HG03354 (cell line): Measurements from ENCODE around the gene SLC5A11.
"Not testable (repeated sequence)": the region's sequence is repeated elsewhere in the genome, so short reads cannot be mapped to it uniquely, and the experiment has no call there.

Experiments
- ATAC-seq: cut with Tn5 transposase; IDR thresholded peaks from one replicate; pipeline ENCODE4 v1.9.1; 2021; ENCODE audit warnings: mild to moderate bottlenecking; ENCODE audit not compliant: unreplicated experiment, poor library complexity, severe bottlenecking

The SLC5A11 gene

DNA sequence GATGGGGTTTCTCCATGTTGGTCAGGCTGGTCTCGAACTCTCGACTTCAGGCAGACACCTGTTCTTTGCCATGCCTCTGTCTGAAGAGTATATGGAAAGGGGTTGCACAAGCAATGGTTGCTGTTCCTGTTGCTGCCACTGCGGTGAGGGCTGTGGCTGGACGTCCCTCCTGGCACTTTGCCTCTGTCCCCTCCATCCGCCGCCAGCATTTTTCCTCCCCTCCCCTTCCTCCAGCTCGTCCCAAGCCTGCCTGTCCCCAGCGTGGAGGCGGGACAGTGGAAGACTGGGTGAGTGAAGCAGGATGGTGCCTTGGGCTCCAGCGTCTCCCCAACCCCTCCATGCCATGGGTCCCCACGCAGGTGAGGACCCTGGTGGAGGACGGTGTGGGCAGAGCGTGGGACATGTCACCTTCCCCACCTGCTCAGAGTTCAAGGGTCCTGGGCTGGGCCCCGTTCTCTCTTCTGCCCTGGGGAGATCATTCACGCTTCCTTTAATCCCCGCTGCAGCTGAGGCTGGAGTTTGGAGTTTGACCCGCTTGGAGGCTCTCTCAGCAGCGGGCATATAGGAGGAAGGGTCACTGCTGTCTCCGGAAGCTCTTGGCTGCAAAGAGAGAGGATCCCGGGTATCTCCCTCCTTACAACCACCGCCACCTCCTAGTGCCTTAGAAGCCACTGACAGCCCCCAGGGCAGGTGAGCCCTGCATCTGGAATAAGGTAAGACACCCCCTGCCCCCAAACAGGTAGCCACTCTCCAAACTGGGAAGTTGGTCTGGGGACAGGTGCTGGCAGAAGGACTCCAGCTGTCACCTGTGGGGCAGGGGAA lies at the start of gene SLC5A11:
Gene SLC5A11 (plus strand): TSS at position 238 of the 822 bp plus-strand sequence. CDS start 12,681 bp downstream, outside the sequence.
- no peak for ATAC-seq

GRCh38 chr16:24800586-24800985 lies 45.2 kb upstream of the SLC5A11 start:
- ATAC-seq = no peak

DNA sequence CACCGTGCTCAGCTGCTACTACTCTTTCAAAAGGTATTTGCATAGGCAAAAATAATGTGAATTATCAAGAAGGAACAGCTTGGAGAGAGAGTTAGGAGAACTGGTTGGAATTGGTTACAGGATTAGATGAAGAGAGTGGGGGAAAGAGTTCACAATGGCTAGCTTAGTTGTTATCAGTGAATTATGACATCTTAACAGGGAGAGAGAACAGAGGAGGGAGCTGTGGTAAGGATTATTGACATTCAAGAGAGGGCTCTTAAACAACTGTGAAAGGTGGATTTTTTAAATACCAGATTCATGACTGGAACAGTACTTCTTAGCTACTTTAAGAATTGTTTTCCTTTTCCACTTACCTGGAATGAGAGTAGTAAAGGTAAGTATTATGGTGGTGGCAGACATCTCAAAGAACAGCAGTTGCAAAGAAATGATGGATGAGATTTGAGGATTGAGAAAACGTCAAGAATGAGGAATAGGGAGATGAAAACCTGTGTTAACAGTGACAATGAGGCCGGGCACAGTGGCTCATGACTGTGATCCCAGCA lies 43.9 kb upstream of the SLC5A11 start:
- ATAC-seq = no peak

GRCh38 chr16:24805484-24805883 lies 40.3 kb upstream of the SLC5A11 start:
- no peak for ATAC-seq

DNA sequence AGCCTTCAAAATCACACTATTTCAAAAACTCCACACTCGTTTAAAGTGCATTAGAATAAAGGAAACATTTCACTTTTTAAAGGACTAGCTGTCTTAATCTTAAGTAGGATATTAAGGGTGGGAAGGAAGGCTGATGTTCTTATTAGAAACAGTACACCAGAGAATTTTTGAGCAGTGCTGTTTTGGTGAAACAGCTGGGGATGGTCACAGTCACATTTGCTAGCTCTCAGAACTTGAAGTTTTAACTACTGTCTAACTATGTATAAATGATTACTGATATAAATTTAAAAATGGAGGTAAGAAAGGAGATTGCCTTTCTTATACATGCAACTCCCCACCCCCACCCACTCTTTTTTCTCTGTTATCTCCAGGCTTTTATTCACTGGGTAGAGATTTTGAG lies 38.5 kb upstream of the SLC5A11 start:
- no peak for ATAC-seq

- no peak for ATAC-seq
Observed at GRCh38 chr16:24810951-24811843, 34.6 kb upstream of the SLC5A11 start.

DNA sequence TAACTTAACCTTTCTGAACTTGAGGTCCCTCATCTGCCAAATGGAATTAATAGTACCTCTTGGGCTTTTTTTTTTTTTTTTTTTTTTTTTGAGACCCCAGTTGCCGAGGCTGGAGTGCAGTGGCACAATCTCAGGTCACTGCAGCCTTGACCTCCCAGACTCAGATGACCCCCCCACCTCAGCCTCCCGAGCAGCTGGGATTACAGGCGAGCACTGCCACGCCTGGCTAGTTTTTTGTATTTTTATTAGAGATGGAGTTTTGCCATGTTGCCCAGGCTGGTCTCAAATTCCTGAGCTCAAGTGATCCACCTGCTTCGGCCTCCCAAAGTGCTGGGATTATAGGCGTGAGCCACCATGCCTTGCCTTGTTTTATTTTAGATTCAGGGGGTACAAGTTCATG lies 33.0 kb upstream of the SLC5A11 start:
- not testable (repeated sequence) for ATAC-seq

DNA sequence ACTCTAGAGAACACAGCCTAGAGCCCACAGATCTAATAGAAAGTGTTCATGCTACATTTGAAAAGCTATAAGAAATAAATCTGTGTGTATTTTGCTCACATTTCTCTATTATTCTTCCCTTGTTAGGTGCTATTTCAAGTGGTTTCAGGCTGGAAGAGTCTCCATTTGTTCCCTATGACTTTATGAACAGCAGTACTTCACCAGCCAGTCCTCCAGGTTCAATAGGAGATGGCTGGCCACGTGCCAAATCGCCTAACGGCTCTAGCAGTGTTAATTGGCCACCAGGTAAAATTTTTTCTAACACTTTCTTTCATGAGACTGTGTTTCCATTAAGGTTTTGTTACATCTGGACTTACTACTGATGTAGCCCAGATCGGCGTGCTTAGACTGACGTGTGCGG lies 30.7 kb upstream of the SLC5A11 start:
- ATAC-seq = no peak

GRCh38 chr16:24816688-24817087 lies 29.1 kb upstream of the SLC5A11 start:
- ATAC-seq = no peak

- ATAC-seq = no peak
Observed at GRCh38 chr16:24819462-24820040, 26.2 kb upstream of the SLC5A11 start.

GRCh38 chr16:24820522-24820921 lies 25.2 kb upstream of the SLC5A11 start:
- ATAC-seq = no peak

DNA sequence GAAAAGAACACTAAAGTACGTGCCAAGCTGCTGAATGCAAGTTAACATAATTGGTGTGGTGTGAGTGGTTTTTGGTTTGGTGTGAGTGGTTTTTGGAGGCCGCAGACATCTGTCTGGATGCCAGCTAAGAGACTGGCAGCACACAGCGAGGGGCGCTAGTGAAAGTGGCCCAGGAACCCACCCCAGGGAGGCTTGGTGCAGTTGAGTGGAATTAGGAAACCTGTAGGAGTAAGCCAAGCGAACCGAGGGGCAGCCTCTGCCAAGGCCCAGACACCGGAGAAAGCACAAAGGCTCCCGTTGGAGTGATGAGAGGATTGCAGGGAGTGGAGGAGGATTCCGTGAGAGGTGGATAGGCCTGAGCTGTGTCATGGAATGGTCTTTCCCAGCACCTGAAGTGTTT lies 24.6 kb upstream of the SLC5A11 start:
- ATAC-seq = no peak

DNA sequence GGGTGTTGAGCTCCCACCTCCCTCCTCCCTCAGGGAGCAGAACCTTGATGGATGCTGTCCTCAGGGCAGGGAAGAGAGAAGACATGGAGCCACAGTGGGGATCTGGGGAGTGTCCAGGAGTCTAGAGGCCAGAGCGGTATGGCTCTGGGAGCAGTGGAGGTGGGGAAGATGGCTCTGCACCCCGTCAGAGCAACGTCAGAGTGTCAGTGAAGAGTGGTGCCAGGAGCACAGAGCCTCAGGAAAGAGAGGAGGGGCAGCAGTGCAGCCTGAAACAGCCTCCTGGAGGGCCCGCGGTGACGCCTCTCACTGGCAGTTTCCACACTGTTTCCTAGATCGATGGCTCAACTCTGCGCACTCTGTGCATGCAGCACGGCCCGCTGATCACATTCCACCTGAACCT lies 23.2 kb upstream of the SLC5A11 start:
- no peak for ATAC-seq

GRCh38 chr16:24822974-24823373 lies 22.8 kb upstream of the SLC5A11 start:
- ATAC-seq = no peak

DNA sequence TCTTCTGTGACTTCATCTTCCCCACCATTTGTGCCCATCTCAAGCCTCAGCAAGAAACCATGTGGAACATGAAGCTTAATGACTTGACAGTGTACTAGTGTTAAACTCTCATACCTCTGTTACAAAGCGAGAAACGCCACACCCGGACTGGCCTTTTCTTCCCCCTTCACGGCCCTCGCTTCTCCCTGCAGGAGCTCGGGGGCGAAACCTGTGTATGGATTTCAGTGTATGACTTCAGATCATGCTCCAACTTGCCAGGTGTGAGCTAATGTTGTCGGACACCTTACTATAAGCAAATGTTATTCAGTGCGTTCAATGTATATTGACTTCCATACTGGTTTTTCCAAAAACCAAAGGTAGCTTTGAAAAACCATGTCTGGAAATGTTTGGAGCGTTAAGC lies 20.1 kb upstream of the SLC5A11 start:
- no peak for ATAC-seq

DNA sequence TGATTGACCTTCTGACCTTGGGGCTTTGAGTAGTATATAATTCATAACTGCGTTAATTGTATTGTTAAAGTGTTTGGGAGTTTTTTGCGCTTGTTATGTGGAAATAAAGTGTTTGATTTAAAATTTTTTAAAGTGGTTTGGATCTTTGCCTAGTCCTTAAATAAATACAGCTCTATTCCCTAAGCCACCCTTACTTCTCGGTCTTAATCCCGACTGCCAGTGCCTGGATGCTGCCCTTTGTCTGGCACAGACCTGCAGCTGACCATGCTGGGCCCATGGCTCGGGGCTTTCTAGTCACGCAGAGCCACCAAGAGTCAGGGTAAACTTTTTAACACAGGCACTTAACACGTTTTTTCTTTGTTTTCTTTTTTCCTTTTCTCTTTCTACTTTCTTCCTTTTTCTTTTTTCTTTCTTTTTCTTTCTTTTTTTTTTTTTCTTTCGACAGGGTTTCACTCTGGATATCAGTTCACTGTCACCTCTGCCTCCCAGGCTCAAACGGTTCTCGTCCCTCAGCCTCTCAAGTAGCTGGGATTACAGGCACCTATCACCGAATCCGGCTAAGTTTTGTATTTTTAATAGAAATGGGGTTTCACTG lies 19.6 kb upstream of the SLC5A11 start:
- no peak for ATAC-seq

DNA sequence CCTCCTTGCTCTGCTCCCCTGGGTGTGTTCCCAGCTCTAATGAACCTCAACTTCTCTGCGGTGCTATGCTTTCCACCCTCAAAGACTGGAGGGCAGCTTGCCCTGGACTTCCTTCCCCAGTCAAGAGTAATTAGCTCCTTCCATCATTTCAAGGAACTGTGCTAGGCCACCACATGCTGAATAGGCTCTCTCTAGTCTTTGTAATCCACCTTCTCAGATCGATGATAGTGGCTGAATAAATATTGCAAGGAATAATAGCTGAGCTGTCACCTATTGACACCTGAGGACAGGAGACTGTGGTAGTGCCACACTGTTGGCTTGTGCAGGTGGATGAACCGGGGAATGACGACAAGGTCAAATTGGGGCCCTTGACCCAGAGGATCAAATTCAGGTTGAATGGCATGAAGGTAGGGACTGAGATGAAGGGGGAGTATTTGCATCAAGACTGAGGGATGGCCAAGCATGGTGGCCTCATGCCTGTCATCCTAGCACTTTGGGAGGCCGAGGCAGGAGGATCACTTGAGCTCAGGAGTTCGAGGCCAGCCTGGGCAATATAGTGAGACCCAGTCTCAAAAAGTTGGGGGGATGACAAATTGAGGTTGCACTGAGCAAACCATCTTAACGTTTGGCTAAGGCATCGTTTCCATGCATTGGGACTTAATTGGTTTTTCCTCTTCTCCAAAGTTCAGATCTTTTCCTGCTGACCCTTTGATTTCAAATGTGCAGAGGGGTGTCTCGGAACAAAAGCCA lies 18.8 kb upstream of the SLC5A11 start:
- ATAC-seq = no peak

DNA sequence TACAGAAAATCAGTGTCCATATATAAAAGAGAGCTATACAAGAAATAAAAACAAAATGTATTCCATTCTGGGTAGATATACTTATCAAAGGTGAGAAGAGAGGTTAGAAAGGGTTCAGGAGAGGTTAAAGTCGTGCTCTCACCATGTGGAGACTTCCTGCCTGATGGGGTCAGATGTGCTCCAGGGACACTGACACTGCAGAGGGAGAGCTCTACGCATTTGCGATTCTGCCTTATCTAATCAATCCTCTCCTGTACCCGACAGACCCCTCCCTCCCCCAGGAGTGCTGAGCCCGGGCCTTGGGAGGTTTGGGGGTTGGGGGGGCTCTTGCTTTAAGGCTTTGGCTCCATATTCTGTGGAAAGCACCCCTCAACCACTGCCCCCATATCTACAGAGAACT lies 16.6 kb upstream of the SLC5A11 start:
- no peak for ATAC-seq

DNA sequence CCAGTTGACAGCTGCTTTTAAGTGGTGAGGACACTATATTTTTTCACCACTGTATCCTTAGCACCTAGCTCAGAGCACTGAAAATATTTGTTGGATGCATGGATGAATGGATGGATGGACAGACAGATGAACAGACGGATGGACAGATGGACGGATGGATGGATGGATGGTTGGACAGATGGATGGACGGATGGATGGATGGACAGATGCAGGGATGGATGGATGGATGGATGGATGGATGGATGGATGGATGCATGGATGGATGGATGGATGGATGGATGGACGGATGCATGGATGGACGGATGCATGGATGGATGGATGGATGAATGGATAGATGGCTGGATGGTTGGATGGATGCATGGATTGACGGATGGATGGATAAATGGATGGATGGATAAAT lies 12.4 kb upstream of the SLC5A11 start:
- ATAC-seq = no peak
